UCSD-AML1 (cell line): ENCODE results near the gene MPZL3.

Experiments
- DNase-seq: peaks from one replicate; lab custom pipeline; 2025; ENCODE audit not compliant: unreplicated experiment; lab: John Stamatoyannopoulos, UW

The MPZL3 gene

GRCh38 chr11:118264569-118265465 is 12.7 kb upstream of the MPZL3 start:
- DNase-seq, result no peak

DNA sequence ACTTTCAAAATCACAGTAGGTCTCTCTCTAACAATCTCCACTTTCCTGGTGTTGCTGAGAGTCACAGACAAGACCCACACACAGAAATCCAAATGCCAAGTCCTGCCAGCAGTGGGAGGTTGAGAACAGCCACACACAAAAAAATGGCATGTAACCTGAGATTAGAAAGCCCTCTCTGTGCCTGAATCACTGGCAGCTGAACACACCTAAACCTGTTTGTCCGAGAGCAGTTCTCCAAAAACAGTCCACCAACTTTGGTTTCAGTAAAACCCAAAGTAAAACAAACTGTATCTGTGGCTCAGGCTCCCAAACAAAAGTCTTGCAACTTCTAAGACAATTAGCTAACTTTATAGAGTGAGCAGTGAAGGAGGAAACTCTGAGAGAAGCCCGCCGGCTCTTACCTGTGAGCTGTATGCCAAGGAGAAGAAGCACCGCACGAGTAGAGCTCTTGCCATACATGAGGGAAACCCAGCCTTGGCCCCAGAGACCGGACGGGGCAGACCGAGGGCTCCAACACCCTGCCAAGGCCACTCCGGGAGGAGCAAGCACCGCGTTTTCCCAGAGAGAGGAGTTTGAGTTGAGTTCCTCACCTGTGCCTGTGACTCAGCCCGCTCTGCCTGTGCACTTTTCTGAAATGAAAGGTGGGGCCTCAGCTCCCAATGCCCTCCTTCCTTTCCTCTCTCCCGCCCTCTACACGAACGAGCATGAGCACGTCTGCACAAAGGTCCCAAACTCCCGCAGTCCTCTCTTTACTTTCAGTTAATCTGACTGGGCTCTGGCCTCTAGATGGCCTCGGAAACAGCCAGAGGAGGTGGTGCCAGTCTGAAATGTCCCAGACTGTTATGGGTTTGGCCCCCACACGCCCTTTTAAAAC is 11.8 kb upstream of the MPZL3 start, which contains the start of gene MPZL2:
TSS of gene MPZL2 (minus strand) at position 603 of the 874 bp plus-strand sequence. CDS start at position 459, 144 bp downstream.
- peak; percentile 51 for DNase-seq

DNA sequence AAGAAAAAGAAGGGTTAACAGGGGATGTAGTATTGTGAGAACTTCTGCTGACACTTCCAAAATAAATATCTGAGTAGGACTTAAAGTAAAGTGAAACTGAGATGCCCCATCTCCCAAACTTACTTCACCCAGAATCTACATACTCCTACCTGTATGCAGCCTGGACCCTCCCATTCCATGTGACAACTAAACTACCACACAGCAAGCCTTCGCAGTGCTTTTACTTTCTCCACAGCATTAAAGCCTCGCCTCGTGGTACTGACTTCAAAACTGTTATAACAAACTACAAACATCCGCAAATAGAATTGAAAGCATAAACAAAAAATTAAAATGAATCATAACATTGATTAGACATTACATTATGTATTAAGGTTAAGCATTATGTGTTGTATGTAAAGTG is 10.9 kb upstream of the MPZL3 start:
- no peak for DNase-seq

GRCh38 chr11:118260353-118260752 is 8.2 kb upstream of the MPZL3 start:
- no peak for DNase-seq

- no peak for DNase-seq
These were observed 7.0 kb upstream of the MPZL3 start for GRCh38 chr11:118259138-118259537.

GRCh38 chr11:118258410-118258809 is 6.2 kb upstream of the MPZL3 start:
- no peak for DNase-seq

- DNase-seq, result no peak
These were observed 523 bp upstream of the MPZL3 start for GRCh38 chr11:118252688-118253087.

DNA sequence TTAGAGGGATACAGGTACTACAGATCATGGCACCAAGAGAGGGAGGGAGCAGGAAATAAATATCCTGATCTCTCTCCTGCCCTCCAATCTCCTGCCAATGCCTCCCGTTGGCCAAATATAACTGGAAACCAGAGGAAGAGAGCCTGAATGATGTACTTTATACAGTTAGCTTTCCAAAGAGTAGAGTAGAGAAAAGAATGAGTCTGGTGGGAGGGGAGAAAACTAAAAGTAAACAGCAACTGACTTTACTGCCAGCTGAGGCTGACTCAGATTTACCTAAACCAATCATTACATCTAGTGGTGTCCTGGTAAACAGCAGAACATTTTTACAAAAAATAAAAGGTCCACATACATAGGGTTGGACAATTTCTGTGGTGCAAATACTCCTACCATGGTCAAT is 5.1 kb downstream of the MPZL3 start:
- DNase-seq, result no peak

DNA sequence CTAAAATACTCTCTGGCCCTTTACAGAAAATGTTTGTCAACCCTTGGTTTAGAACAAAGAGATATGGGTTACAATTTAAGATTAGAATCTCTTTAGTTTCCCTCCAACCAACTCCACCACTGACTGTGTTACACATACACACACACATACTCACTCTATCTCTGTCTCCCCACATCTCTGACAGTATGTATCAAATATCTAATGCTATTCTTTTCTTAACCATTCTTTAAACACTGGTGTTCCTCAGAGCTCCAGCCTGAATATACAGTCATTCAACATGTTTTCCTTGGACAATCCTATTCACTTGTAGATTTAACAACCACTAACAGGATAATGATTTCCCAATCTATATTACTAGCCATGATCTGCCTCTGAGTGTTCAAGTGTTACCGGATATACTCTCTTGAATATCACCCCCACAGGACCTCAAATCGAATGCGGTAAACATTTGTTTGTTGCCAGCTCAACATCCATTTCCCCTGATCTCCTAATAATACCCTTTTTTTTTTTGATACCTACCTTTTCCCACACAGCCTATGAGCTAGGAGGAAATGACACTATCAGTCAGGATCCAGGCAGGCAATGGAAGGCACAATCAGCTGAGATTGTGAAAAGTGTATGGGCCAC is 6.1 kb downstream of the MPZL3 start:
- no peak for DNase-seq

DNA sequence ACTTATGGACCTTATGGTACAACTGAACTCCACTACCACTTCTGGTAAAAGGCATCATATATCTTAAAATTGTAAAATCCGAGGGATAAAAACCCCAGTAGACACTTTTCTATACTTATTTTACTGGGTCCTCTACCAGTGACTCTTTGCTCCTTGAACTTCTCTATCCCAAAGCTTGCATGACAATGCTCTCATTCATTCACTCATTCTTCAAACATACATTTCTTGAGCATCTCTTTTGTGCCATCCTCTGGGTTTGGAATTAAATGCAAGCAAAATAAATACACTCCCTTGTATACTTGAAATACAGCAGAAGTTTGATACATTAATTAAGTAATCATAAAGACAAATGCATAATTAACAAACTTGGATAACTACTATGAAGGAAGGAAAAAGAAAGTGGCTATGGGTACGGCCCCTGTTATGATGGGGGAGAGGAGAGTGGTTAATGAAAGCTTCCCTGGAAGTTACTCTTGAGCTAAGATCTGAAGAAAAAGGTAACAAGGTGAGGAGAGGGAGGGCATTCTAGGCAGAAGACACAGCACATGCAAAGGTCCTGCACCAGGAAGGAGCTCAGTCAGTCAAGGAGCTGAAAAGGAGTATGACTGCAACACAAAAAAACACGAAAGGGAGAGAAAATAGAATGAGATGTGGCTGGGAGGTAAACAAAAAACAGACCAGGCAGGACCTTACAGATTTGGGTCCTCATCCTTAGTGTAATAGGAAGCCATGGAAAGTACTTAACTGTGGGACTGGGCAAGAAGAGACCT is 8.0 kb downstream of the MPZL3 start:
- no peak for DNase-seq

GRCh38 chr11:118243161-118243560 is 9.0 kb downstream of the MPZL3 start:
- DNase-seq, result no peak

DNA sequence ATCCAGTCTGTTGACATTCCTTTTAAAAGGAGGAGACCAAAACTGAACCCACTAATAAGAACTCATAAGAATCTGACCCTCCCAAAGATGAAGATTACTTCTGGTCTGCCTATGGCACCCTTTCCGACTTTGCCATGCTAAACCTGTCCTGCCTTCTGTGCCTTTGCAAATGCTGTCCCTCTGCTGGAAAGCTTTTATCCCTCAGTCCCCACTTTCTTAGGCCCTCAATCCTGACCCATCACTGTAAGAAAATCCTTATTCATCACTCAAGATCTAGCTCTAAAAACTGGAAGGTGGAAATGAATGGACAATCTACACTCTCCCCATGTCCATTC is 10.4 kb downstream of the MPZL3 start:
- no peak for DNase-seq

- DNase-seq, result peak; percentile 72
These were observed 11.0 kb downstream of the MPZL3 start for GRCh38 chr11:118240999-118241763.

GRCh38 chr11:118239509-118240205 is 12.5 kb downstream of the MPZL3 start:
- no peak for DNase-seq

- DNase-seq, result no peak
These were observed 13.2 kb downstream of the MPZL3 start for GRCh38 chr11:118238929-118239328.

DNA sequence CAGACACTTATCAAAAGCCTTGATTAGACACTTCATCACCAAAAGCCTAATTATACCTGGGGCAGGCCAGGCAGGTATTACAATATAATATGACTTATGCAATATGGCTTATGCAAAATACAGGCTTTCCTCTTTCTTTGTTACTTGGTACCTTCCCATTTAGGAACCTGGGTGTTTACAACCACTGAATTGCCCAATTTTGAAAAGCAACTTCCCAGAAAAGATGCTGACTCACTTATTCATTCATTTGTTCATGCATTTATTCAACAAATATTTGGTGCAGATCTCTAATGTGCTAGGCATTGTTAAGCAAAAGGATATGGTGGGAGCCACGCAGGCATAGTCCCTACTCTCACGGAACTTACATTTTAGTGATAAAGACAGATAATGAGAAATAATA is 13.7 kb downstream of the MPZL3 start:
- DNase-seq, result no peak

GRCh38 chr11:118236170-118236569 is 16.0 kb downstream of the MPZL3 start:
- no peak for DNase-seq

GRCh38 chr11:118234833-118235232 is 17.3 kb downstream of the MPZL3 start:
- no peak for DNase-seq

GRCh38 chr11:118233850-118234249 is 18.3 kb downstream of the MPZL3 start:
- DNase-seq, result no peak
